Upper lobe of left lung (tissue), 4 donors: ENCODE results near the gene UMAD1.

ENCODE experiments used
- CTCF ChIP-seq, 6 experiments: fragments of 450-650 bp in 4 of 6; fragments of 200-600 bp in 2 of 6; sonication (generic) in 2 of 6; IDR thresholded peaks; one replicate each; pipeline ENCODE4 v1.5.1; 2016 to 2019; ENCODE audit warnings: antibody characterized with exemption in 6 of 6
- EP300 ChIP-seq, 4 donors: sonication (generic); formaldehyde crosslinking; IDR thresholded peaks; one replicate each; pipeline ENCODE4 v1.5.1; 2017; ENCODE audit warnings: antibody characterized with exemption in 4 of 4, control low read depth in 2 of 4
- POLR2AphosphoS5 ChIP-seq, 2 donors: sonication (generic); formaldehyde crosslinking; IDR thresholded peaks; one replicate each; pipeline ENCODE4 v1.5.1; 2017; ENCODE audit warnings: antibody characterized with exemption in 2 of 2

DNA sequence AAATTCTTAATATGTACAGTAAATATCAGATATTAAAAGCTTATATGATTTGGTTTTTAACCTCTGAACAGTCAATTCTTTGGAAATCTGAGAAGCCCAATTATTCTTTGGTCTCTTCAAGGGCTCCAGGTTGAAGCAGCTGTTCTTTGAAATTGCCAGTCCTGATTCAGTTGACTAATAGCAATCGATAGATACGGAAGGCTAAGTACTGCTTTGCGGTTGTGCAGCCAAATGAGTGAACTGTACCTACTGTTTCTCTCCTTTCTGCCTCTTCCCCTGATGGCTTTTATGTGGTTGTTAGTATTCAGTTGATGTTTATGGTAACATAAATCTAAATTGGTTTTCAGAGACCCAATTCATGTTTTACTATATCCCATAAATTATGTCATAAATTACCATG, 181.0 kb downstream of the UMAD1 start:
- TF ChIP-seq CTCF (IDR thresholded peaks at IDR 0.05) (no peak), POLR2AphosphoS5 (IDR thresholded peaks at IDR 0.05) (no peak), EP300 (IDR thresholded peaks at IDR 0.05) (no peak)
